HEK293T (cell line): ENCODE measurements around the gene NMRK1.

Source experiments
- ARNT ChIP-seq: fragments of 450-650 bp; IDR thresholded peaks from 2 replicates; pipeline ENCODE4 v1.6.1; 2017; ENCODE audit warnings: mild to moderate bottlenecking
- BHLHE40 ChIP-seq: fragments of 450-650 bp; IDR thresholded peaks from 2 replicates; pipeline ENCODE4 v1.6.1; 2016; ENCODE audit warnings: mild to moderate bottlenecking, moderate library complexity, borderline replicate concordance
- FOXA1 ChIP-seq: fragments of 450-650 bp; IDR thresholded peaks from 2 replicates; pipeline ENCODE4 v1.6.1; 2016; ENCODE audit warnings: mild to moderate bottlenecking
- FOXK2 ChIP-seq: fragments of 450-650 bp; IDR thresholded peaks from 2 replicates; pipeline ENCODE4 v1.6.1; 2016; ENCODE audit warnings: mild to moderate bottlenecking
- FOXM1 ChIP-seq: fragments of 450-650 bp; IDR thresholded peaks from 2 replicates; pipeline ENCODE4 v1.6.1; 2017; ENCODE audit warnings: mild to moderate bottlenecking, borderline replicate concordance
- HDGF ChIP-seq: fragments of 450-650 bp; IDR thresholded peaks from 2 replicates; pipeline ENCODE4 v1.6.1; 2017; ENCODE audit warnings: antibody characterized with exemption, borderline replicate concordance
- L3MBTL2 ChIP-seq: fragments of 450-650 bp; conservative IDR thresholded peaks from 2 replicates; pipeline ENCODE4 v1.6.1; 2016; ENCODE audit warnings: mild to moderate bottlenecking
- LEF1 ChIP-seq: fragments of 450-650 bp; IDR thresholded peaks from 2 replicates; pipeline ENCODE4 v1.6.1; 2017; ENCODE audit warnings: mild to moderate bottlenecking, borderline replicate concordance
- NFRKB ChIP-seq: fragments of 450-650 bp; IDR thresholded peaks from 2 replicates; pipeline ENCODE4 v1.6.1; 2016; ENCODE audit warnings: mild to moderate bottlenecking, moderate library complexity
- SP1 ChIP-seq: fragments of 450-650 bp; IDR thresholded peaks from 2 replicates; pipeline ENCODE4 v1.6.1; 2017
- SUZ12 ChIP-seq: fragments of 450-650 bp; IDR thresholded peaks from 2 replicates; pipeline ENCODE4 v1.6.1; 2016; ENCODE audit warnings: mild to moderate bottlenecking
- TARDBP ChIP-seq: fragments of 450-650 bp; IDR thresholded peaks from 2 replicates; pipeline ENCODE4 v1.6.1; 2016
- ZNF384 ChIP-seq: fragments of 450-650 bp; IDR thresholded peaks from 2 replicates; pipeline ENCODE4 v1.6.1; 2016
- TF ChIP-seq, protein P1 (sequence below): fragments of 450-650 bp; IDR thresholded peaks from 2 replicates; pipeline ENCODE4 v1.6.1; 2016

DNA sequence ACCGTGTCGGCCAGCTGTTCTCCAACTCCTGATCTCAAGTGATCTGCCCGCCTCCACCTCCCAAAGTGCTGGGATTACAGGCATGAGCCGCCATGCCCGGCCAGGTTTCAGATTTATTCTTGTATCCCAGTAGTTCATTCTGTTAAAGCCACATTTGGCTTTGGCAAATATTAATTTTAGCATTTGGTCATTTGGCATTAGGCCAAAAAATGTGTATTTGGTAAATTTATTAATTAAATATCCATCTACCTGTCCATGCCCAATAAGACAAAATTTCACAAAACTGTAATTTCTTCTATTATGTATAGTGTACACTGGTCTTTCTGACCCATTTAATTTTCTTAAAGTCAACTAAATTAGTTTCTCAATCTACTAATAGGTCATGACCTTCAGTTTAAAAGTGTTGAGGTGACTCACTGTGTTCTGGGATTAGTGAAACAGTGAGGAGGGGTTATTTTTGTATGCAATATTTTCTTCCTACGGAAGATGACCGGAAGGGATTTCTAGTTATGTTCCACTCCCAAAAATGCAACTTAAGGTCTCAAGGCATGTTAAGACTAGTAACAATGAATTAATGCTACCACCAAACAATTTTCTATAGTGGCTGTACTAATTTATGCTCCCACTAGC is 21.4 kb upstream of the NMRK1 start:
- no peak for TF ChIP-seq FOXK2
- no peak for TF ChIP-seq L3MBTL2
- TF ChIP-seq SUZ12, result no peak
- TF ChIP-seq, protein P1, sequence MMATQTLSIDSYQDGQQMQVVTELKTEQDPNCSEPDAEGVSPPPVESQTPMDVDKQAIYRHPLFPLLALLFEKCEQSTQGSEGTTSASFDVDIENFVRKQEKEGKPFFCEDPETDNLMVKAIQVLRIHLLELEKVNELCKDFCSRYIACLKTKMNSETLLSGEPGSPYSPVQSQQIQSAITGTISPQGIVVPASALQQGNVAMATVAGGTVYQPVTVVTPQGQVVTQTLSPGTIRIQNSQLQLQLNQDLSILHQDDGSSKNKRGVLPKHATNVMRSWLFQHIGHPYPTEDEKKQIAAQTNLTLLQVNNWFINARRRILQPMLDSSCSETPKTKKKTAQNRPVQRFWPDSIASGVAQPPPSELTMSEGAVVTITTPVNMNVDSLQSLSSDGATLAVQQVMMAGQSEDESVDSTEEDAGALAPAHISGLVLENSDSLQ, result no peak
- TF ChIP-seq NFRKB, result no peak
- no peak for TF ChIP-seq HDGF
- TF ChIP-seq TARDBP, result no peak
- TF ChIP-seq FOXM1, result no peak
- no peak for TF ChIP-seq ZNF384
- TF ChIP-seq LEF1, result no peak
- no peak for TF ChIP-seq SP1
- TF ChIP-seq BHLHE40, result no peak
- no peak for TF ChIP-seq ARNT
- no peak for TF ChIP-seq FOXA1
